ENCODE measurements around the gene HIVEP3. TPM values are rescaled to one million over a fixed set of nuclear protein-coding genes. Genes with fewer than 3 reads are reported as not detected.

HIVEP3 gene
- total RNA-seq, 1 experiment from 2014 or later: 0.55 TPM

GRCh38 chr1:41617336-41617735 is 301.4 kb downstream of the HIVEP3 start:
- H3K27ac Mint-ChIP-seq: no peak overlapping the region
- H3K27me3 Mint-ChIP-seq (ENCODE audit: low read depth): no peaks in the 10 kb centered on the region
- no peak overlapping the region for H3K4me3 Mint-ChIP-seq
- ATAC-seq (no peak), DNase-seq (ENCODE audit: low spot score) (no peak)
- POLR2A ChIA-PET: no interaction called here
- peaks cover 16% of the 10 kb centered on the region for H3K4me1 Mint-ChIP-seq
- H3K36me3 Mint-ChIP-seq: no peaks in the 10 kb centered on the region
- H3K9me3 Mint-ChIP-seq: no peaks in the 10 kb centered on the region
- TF ChIP-seq, protein P1, sequence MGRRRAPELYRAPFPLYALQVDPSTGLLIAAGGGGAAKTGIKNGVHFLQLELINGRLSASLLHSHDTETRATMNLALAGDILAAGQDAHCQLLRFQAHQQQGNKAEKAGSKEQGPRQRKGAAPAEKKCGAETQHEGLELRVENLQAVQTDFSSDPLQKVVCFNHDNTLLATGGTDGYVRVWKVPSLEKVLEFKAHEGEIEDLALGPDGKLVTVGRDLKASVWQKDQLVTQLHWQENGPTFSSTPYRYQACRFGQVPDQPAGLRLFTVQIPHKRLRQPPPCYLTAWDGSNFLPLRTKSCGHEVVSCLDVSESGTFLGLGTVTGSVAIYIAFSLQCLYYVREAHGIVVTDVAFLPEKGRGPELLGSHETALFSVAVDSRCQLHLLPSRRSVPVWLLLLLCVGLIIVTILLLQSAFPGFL (CRISPR knock-in tag; IDR thresholded peaks at IDR 0.05; ENCODE audit: borderline replicate concordance): no peak
- TF ChIP-seq CBFB (CRISPR knock-in tag; IDR thresholded peaks at IDR 0.05; ENCODE audit: low read depth): no peak
- TF ChIP-seq CREB1 (CRISPR knock-in tag; IDR thresholded peaks at IDR 0.05): no peak
- TF ChIP-seq, protein P2, sequence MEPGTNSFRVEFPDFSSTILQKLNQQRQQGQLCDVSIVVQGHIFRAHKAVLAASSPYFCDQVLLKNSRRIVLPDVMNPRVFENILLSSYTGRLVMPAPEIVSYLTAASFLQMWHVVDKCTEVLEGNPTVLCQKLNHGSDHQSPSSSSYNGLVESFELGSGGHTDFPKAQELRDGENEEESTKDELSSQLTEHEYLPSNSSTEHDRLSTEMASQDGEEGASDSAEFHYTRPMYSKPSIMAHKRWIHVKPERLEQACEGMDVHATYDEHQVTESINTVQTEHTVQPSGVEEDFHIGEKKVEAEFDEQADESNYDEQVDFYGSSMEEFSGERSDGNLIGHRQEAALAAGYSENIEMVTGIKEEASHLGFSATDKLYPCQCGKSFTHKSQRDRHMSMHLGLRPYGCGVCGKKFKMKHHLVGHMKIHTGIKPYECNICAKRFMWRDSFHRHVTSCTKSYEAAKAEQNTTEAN (CRISPR knock-in tag; IDR thresholded peaks at IDR 0.05): no peak
- no peak for TF ChIP-seq HMGXB4 (CRISPR knock-in tag; IDR thresholded peaks at IDR 0.05)
- no peak for TF ChIP-seq ZNF121 (CRISPR knock-in tag; IDR thresholded peaks at IDR 0.05)
- no peak for TF ChIP-seq JUN (CRISPR knock-in tag; IDR thresholded peaks at IDR 0.05)
- no peak for TF ChIP-seq ZNF416 (CRISPR knock-in tag; IDR thresholded peaks at IDR 0.05)
- CTCF ChIA-PET: no interaction called here

DNA sequence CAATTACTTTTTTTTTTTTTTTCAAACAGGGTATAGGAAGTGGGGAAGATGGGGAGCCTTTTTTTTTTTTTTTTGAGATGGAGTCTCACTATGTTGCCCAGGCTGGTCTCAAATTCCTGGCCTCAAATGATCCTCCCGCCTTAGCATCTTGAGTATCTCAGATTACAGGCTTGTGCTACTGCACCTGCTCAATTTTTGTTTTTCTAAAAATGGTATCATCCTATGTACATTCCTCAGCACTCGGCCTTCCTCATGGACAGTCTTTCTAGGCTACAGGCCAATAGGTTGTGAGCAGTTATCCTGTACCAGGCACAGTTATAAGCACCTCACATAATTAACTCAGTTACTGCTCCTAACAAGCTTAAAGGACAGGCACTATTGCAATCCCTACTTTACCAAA is 302.2 kb downstream of the HIVEP3 start:
- no peak for ATAC-seq
- H3K36me3 Mint-ChIP-seq: no peaks in the 10 kb centered on the region
- peaks cover 16% of the 10 kb centered on the region for H3K4me1 Mint-ChIP-seq
- TF ChIP-seq ZNF423 (CRISPR knock-in tag; IDR thresholded peaks at IDR 0.05) (no peak), CREB1 (CRISPR knock-in tag; IDR thresholded peaks at IDR 0.05) (no peak), ZNF121 (CRISPR knock-in tag; IDR thresholded peaks at IDR 0.05) (no peak), SP1 (CRISPR knock-in tag; conservative IDR thresholded peaks at IDR 0.05) (no peak)
- TF ChIP-seq, protein P3, sequence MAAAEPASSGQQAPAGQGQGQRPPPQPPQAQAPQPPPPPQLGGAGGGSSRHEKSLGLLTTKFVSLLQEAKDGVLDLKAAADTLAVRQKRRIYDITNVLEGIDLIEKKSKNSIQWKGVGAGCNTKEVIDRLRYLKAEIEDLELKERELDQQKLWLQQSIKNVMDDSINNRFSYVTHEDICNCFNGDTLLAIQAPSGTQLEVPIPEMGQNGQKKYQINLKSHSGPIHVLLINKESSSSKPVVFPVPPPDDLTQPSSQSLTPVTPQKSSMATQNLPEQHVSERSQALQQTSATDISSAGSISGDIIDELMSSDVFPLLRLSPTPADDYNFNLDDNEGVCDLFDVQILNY (CRISPR knock-in tag; IDR thresholded peaks at IDR 0.05): no peak
- TF ChIP-seq, protein P1 (CRISPR knock-in tag; IDR thresholded peaks at IDR 0.05; ENCODE audit: borderline replicate concordance): no peak
- no peaks in the 10 kb centered on the region for H3K27me3 Mint-ChIP-seq (ENCODE audit: low read depth)
- CTCF ChIA-PET: interaction anchor here (0.6 kb wide), 1 partner anchor 103 kb away, joined by 5 read pairs; no protein-coding TSS in a partner anchor
- no peak for DNase-seq (ENCODE audit: low spot score)
- H3K27ac Mint-ChIP-seq: no peak overlapping the region
- POLR2A ChIA-PET: no interaction called here
- no peak overlapping the region for H3K4me3 Mint-ChIP-seq
- no peaks in the 10 kb centered on the region for H3K9me3 Mint-ChIP-seq

DNA sequence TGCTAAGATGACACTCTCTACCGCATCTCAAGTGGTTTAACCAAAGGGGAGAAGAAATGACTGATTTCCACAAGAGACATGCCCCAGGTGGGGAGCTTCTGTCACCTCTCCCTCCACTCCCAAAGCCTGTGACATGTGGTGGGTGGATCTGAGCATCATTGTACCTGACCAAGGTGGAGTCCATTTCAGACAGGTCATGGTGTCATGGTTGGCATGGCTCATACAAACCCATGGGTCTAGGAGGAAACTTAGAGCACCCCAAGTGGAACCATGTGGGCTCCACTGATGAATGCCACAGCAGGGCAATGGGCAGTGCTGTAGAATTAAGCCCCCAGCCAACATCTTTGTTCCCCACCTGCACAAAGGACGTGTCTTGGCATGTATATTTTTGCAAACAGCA is 302.7 kb downstream of the HIVEP3 start:
- H3K4me1 Mint-ChIP-seq: peaks cover 16% of the 10 kb centered on the region
- no peak overlapping the region for H3K4me3 Mint-ChIP-seq
- ChIA-PET POLR2A (no interaction called here), CTCF (interaction anchor here (0.6 kb wide), 1 partner anchor 103 kb away, joined by 5 read pairs; no protein-coding TSS in a partner anchor)
- no peak overlapping the region for H3K27ac Mint-ChIP-seq
- ATAC-seq (no peak), DNase-seq (ENCODE audit: low spot score) (no peak)
- no peaks in the 10 kb centered on the region for H3K27me3 Mint-ChIP-seq (ENCODE audit: low read depth)
- H3K9me3 Mint-ChIP-seq: no peaks in the 10 kb centered on the region
- H3K36me3 Mint-ChIP-seq: no peaks in the 10 kb centered on the region
- TF ChIP-seq, protein P1 (CRISPR knock-in tag; IDR thresholded peaks at IDR 0.05; ENCODE audit: borderline replicate concordance): no peak
- TF ChIP-seq E2F1 (CRISPR knock-in tag; IDR thresholded peaks at IDR 0.05) (no peak), PRDM15 (CRISPR knock-in tag; IDR thresholded peaks at IDR 0.05) (no peak), CREM (CRISPR knock-in tag; IDR thresholded peaks at IDR 0.05) (no peak), NR2C2 (CRISPR knock-in tag; IDR thresholded peaks at IDR 0.05) (no peak), ETV6 (CRISPR knock-in tag; IDR thresholded peaks at IDR 0.05) (no peak)
- TF ChIP-seq, protein P4, sequence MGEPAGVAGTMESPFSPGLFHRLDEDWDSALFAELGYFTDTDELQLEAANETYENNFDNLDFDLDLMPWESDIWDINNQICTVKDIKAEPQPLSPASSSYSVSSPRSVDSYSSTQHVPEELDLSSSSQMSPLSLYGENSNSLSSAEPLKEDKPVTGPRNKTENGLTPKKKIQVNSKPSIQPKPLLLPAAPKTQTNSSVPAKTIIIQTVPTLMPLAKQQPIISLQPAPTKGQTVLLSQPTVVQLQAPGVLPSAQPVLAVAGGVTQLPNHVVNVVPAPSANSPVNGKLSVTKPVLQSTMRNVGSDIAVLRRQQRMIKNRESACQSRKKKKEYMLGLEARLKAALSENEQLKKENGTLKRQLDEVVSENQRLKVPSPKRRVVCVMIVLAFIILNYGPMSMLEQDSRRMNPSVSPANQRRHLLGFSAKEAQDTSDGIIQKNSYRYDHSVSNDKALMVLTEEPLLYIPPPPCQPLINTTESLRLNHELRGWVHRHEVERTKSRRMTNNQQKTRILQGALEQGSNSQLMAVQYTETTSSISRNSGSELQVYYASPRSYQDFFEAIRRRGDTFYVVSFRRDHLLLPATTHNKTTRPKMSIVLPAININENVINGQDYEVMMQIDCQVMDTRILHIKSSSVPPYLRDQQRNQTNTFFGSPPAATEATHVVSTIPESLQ (CRISPR knock-in tag; IDR thresholded peaks at IDR 0.05): no peak

All from WTC11 (cell line).